HEK293T (cell line): ENCODE data around the gene COMMD7.

Experiments used
- CTCF ChIA-PET: fragments of 350-600 bp; formaldehyde crosslinking; extraction: SDS; loops from one replicate; lab custom pipeline; 2021; ENCODE audit warnings: antibody characterized with exemption, inconsistent platforms; lab: Yijun Ruan, JAX
- POLR2A ChIA-PET: fragments of 350-600 bp; formaldehyde crosslinking; extraction: SDS; loops from one replicate; lab custom pipeline; 2020; ENCODE audit warnings: antibody characterized with exemption, inconsistent platforms; lab: Yijun Ruan, JAX
- DNase-seq: peaks from one replicate; pipeline ENCODE4 v3.0.0; 2012; ENCODE audit warnings: mixed read lengths; ENCODE audit errors: extremely low spot score
- CTBP1 ChIP-seq: fragments of 450-650 bp; IDR thresholded peaks from 2 replicates; pipeline ENCODE4 v1.6.1; 2016; ENCODE audit warnings: borderline replicate concordance
- ELF4 ChIP-seq: fragments of 450-650 bp; IDR thresholded peaks from 2 replicates; pipeline ENCODE4 v1.6.1; 2017; ENCODE audit warnings: antibody characterized with exemption
- FOXA1 ChIP-seq: fragments of 450-650 bp; IDR thresholded peaks from 2 replicates; pipeline ENCODE4 v1.6.1; 2016; ENCODE audit warnings: mild to moderate bottlenecking
- FOXK2 ChIP-seq: fragments of 450-650 bp; IDR thresholded peaks from 2 replicates; pipeline ENCODE4 v1.6.1; 2016; ENCODE audit warnings: mild to moderate bottlenecking
- LEF1 ChIP-seq: fragments of 450-650 bp; IDR thresholded peaks from 2 replicates; pipeline ENCODE4 v1.6.1; 2017; ENCODE audit warnings: mild to moderate bottlenecking, borderline replicate concordance
- PKNOX1 ChIP-seq: fragments of 450-650 bp; IDR thresholded peaks from 2 replicates; pipeline ENCODE4 v1.6.1; 2016
- SUZ12 ChIP-seq: fragments of 450-650 bp; IDR thresholded peaks from 2 replicates; pipeline ENCODE4 v1.6.1; 2016; ENCODE audit warnings: mild to moderate bottlenecking

Gene COMMD7

GRCh38 chr20:32655903-32656512, 87.3 kb downstream of the COMMD7 start:
- POLR2A ChIA-PET: no interaction called here
- TF ChIP-seq PKNOX1: no peak
- no peak for DNase-seq
- CTCF ChIA-PET: no interaction called here

GRCh38 chr20:32652739-32653526, 90.3 kb downstream of the COMMD7 start:
- ChIA-PET POLR2A (interaction anchor here (0.6 to 3.0 kb wide), 2 partner anchors 130 to 434 kb away, joined by 4 to 8 read pairs; no protein-coding TSS in a partner anchor), CTCF (interaction anchor here (0.6 to 3.7 kb wide), 11 partner anchors 13 to 398 kb away, joined by 3 to 48 read pairs (median 3); no protein-coding TSS in a partner anchor)
- no peak for TF ChIP-seq CTBP1
- TF ChIP-seq SUZ12: no peak
- no peak for TF ChIP-seq ELF4
- no peak for TF ChIP-seq LEF1
- TF ChIP-seq FOXA1: no peak
- no peak for TF ChIP-seq FOXK2
- peak; percentile 90 for DNase-seq
